H9 (cell line): ENCODE results near the gene KCNIP4. TPM values are rescaled to one million over a fixed set of nuclear protein-coding genes. Genes with fewer than 3 reads are reported as not detected.

Source experiments
- DNase-seq: peaks from one replicate; pipeline ENCODE4 v3.0.0-alpha.2; 2017
- H2AFZ ChIP-seq: one replicate; pipeline ENCODE4 v1.6.1; 2013; ENCODE audit warnings: mild to moderate bottlenecking, low read length, control low read depth, moderate library complexity
- H2AK5ac ChIP-seq: 2 replicates; pipeline ENCODE4 v1.6.1; 2013; ENCODE audit warnings: low read length, control low read depth, mixed read lengths; ENCODE audit not compliant: insufficient read length
- H2BK120ac ChIP-seq: one replicate; pipeline ENCODE4 v1.6.1; 2013; ENCODE audit warnings: low read depth, mild to moderate bottlenecking, low read length, control low read depth, inconsistent platforms; ENCODE audit not compliant: poor library complexity, severe bottlenecking
- H2BK12ac ChIP-seq: 2 replicates; pipeline ENCODE4 v1.6.1; 2013; ENCODE audit warnings: low read length, control low read depth, mixed read lengths, low read depth; ENCODE audit not compliant: insufficient read length
- H2BK15ac ChIP-seq: 2 replicates; pipeline ENCODE4 v1.6.1; 2013; ENCODE audit warnings: low read depth, low read length, control low read depth
- H2BK20ac ChIP-seq: one replicate; pipeline ENCODE4 v1.6.1; 2013; ENCODE audit warnings: low read depth, mild to moderate bottlenecking, low read length, control low read depth, inconsistent platforms; ENCODE audit not compliant: poor library complexity, severe bottlenecking
- H2BK5ac ChIP-seq: 2 replicates; pipeline ENCODE4 v1.6.1; 2013; ENCODE audit warnings: low read length, control low read depth, mixed read lengths; ENCODE audit not compliant: insufficient read length
- H3K14ac ChIP-seq: 2 replicates; pipeline ENCODE4 v1.6.1; 2013; ENCODE audit warnings: low read length, control low read depth; ENCODE audit not compliant: insufficient read depth
- H3K18ac ChIP-seq: 2 replicates; pipeline ENCODE4 v1.6.1; 2013; ENCODE audit warnings: low read depth, mild to moderate bottlenecking, mixed read lengths, low read length, control low read depth; ENCODE audit not compliant: insufficient read length
- H3K23ac ChIP-seq: 2 replicates; pipeline ENCODE4 v1.6.1; 2013; ENCODE audit warnings: low read length, control low read depth, mixed read lengths, low read depth; ENCODE audit not compliant: insufficient read length
- H3K23me2 ChIP-seq: 2 replicates; pipeline ENCODE4 v1.6.1; 2013; ENCODE audit warnings: low read depth, mild to moderate bottlenecking, mixed read lengths, low read length, control low read depth; ENCODE audit not compliant: insufficient read length, poor library complexity, severe bottlenecking
- H3K27ac ChIP-seq: 2 replicates; pipeline ENCODE4 v1.5.1; 2013; ENCODE audit warnings: low read length, control low read depth, mixed read lengths, low read depth; ENCODE audit not compliant: insufficient read length
- H3K27me3 ChIP-seq: 2 replicates; pipeline ENCODE4 v1.6.1; 2013; ENCODE audit warnings: low read length, control low read depth, inconsistent platforms; ENCODE audit not compliant: insufficient read depth
- H3K4ac ChIP-seq: 2 replicates; pipeline ENCODE4 v1.6.1; 2013; ENCODE audit warnings: low read depth, mild to moderate bottlenecking, control low read depth, inconsistent platforms, low read length, moderate library complexity
- H3K4me1 ChIP-seq: 2 replicates; pipeline ENCODE4 v1.6.1; 2013; ENCODE audit warnings: low read length, control low read depth, inconsistent platforms; ENCODE audit not compliant: insufficient read depth
- H3K4me2 ChIP-seq: 2 replicates; pipeline ENCODE4 v1.6.1; 2013; ENCODE audit warnings: low read length, control low read depth, mixed read lengths; ENCODE audit not compliant: insufficient read length, insufficient read depth
- H3K56ac ChIP-seq: 2 replicates; pipeline ENCODE4 v1.6.1; 2013; ENCODE audit warnings: low read depth, mild to moderate bottlenecking, mixed read lengths, low read length, control low read depth; ENCODE audit not compliant: insufficient read length
- H3K79me1 ChIP-seq: 2 replicates; pipeline ENCODE4 v1.6.1; 2013; ENCODE audit warnings: low read depth, mild to moderate bottlenecking, moderate library complexity, low read length, control low read depth, inconsistent platforms; ENCODE audit not compliant: insufficient read depth, poor library complexity, severe bottlenecking
- H3K79me2 ChIP-seq: 2 replicates; pipeline ENCODE4 v1.6.1; 2013; ENCODE audit warnings: low read length, control low read depth, inconsistent platforms; ENCODE audit not compliant: insufficient read depth
- H3K9ac ChIP-seq: 2 replicates; pipeline ENCODE4 v1.6.1; 2013; ENCODE audit warnings: low read length, control low read depth, mixed read lengths; ENCODE audit not compliant: insufficient read length; ENCODE audit errors: extremely low read depth
- H3K9me3 ChIP-seq: one replicate; pipeline ENCODE4 v1.6.1; 2013; ENCODE audit warnings: low read depth, low read length, inconsistent platforms; ENCODE audit not compliant: control insufficient read depth
- H3T11ph ChIP-seq: one replicate; pipeline ENCODE4 v1.6.1; 2013; ENCODE audit warnings: mild to moderate bottlenecking, low read length, control low read depth, inconsistent platforms
- H4K20me1 ChIP-seq: one replicate; pipeline ENCODE4 v1.6.1; 2013; ENCODE audit not compliant: control insufficient read depth, insufficient read length, insufficient read depth
- H4K5ac ChIP-seq: 2 replicates; pipeline ENCODE4 v1.6.1; 2013; ENCODE audit warnings: low read depth, mild to moderate bottlenecking, mixed read lengths, low read length, control low read depth; ENCODE audit not compliant: insufficient read length
- H4K8ac ChIP-seq: replicated peaks from 2 replicates; pipeline ENCODE4 v1.6.1; 2013; ENCODE audit warnings: low read length, control low read depth, mixed read lengths, low read depth; ENCODE audit not compliant: insufficient read length
- H4K91ac ChIP-seq: 2 replicates; pipeline ENCODE4 v1.6.1; 2013; ENCODE audit warnings: low read depth, mild to moderate bottlenecking, moderate library complexity, mixed read lengths, low read length, control low read depth; ENCODE audit not compliant: insufficient read length
- H3K27ac Mint-ChIP-seq, 3 experiments: 2 replicates in 2 of 3; 3 replicates in 1 of 3; pipeline ENCODE4 v1.8.0; 2020 to 2021; ENCODE audit warnings: mixed read lengths in 3 of 3, mild to moderate bottlenecking in 1 of 3, moderate library complexity in 1 of 3
- H3K27me3 Mint-ChIP-seq: 2 replicates; pipeline ENCODE4 v1.8.0; 2021; ENCODE audit warnings: low read depth, mild to moderate bottlenecking, moderate library complexity, mixed read lengths
- H3K36me3 Mint-ChIP-seq, 3 experiments: 2 replicates in 2 of 3; 3 replicates in 1 of 3; pipeline ENCODE4 v1.8.0; 2020 to 2021; ENCODE audit warnings: low read depth in 3 of 3, mixed read lengths in 3 of 3; ENCODE audit not compliant: insufficient read depth in 1 of 3
- H3K4me1 Mint-ChIP-seq, 2 experiments: 2 replicates each; pipeline ENCODE4 v1.8.0; 2020; ENCODE audit warnings: mixed read lengths in 2 of 2
- H3K4me3 Mint-ChIP-seq, 2 experiments: 2 replicates in 1 of 2; 3 replicates in 1 of 2; pipeline ENCODE4 v1.8.0; 2020 to 2021; ENCODE audit warnings: mild to moderate bottlenecking in 2 of 2, mixed read lengths in 2 of 2, moderate library complexity in 1 of 2
- H3K9me3 Mint-ChIP-seq, 2 experiments: 2 replicates in 1 of 2; 3 replicates in 1 of 2; pipeline ENCODE4 v1.8.0; 2020; ENCODE audit warnings: mild to moderate bottlenecking in 2 of 2, mixed read lengths in 2 of 2, moderate library complexity in 1 of 2
- WGBS: extraction: QIAGEN DNeasy Blood & Tissue Kit; methylation state at CpG from one replicate; pipeline ENCODE4 v1.1.7; 2013; ENCODE audit warnings: missing lambda C conversion rate, low lambda C conversion rate, mixed read lengths; ENCODE audit not compliant: insufficient read length; ENCODE audit errors: extremely low coverage; 5-methylcytosine and 5-hydroxymethylcytosine counted together
- total RNA-seq: library from RNA; stranded (reverse); gene quantifications from 2 replicates; pipeline ENCODE4 v1.2.1, GENCODE V29; 2021
- TF ChIP-seq, protein P1 (sequence below): fragments of 200-600 bp; sonication (generic); conservative IDR thresholded peaks from 3 replicates; pipeline ENCODE4 v1.8.0; 2021; ENCODE audit warnings: antibody characterized with exemption, mild to moderate bottlenecking

The KCNIP4 gene
- total RNA-seq, 1 experiment from 2014 or later, result not detected

GRCh38 chr4:20868108-20868507 lies 1080.5 kb downstream of the KCNIP4 start:
- Histone ChIP-seq H3K9ac (no peak overlapping the region), H3K18ac (no peak overlapping the region), H3K4me2 (no peak overlapping the region), H2BK5ac (no peak overlapping the region), H3K9me3 (no peaks in the 10 kb centered on the region), H3K27ac (no peak overlapping the region), H3K23me2 (no peaks in the 10 kb centered on the region), H2AK5ac (no peak overlapping the region), H2BK20ac (no peak overlapping the region), H2BK12ac (no peak overlapping the region), H4K8ac (no peak overlapping the region), H4K20me1 (no peaks in the 10 kb centered on the region), H3K14ac (no peak overlapping the region), H3K23ac (no peak overlapping the region), H2AFZ (no peak overlapping the region), H3K56ac (no peak overlapping the region), H4K91ac (no peak overlapping the region), H4K5ac (no peak overlapping the region), H3K79me2 (no peaks in the 10 kb centered on the region), H3K79me1 (no peaks in the 10 kb centered on the region), H2BK120ac (no peak overlapping the region), H3K4ac (no peak overlapping the region), H3T11ph (no peak overlapping the region), H3K4me1 (no peaks in the 10 kb centered on the region), H2BK15ac (no peak overlapping the region), H3K27me3 (no peaks in the 10 kb centered on the region)
- Mint-ChIP-seq H3K36me3 (no peaks in the 10 kb centered on the region), H3K27me3 (no peaks in the 10 kb centered on the region; the same call in 1 of the 2 replicates), H3K9me3 (no peaks in the 10 kb centered on the region), H3K27ac (no peak overlapping the region), H3K4me1 (peaks cover 3% of the 10 kb centered on the region in 2 experiments; a peak in 1 of 4 replicates), H3K4me3 (no peak overlapping the region)
- WGBS, result no CpG with 5 or more reads among the region's 1 CpG
- TF ChIP-seq, protein P1, sequence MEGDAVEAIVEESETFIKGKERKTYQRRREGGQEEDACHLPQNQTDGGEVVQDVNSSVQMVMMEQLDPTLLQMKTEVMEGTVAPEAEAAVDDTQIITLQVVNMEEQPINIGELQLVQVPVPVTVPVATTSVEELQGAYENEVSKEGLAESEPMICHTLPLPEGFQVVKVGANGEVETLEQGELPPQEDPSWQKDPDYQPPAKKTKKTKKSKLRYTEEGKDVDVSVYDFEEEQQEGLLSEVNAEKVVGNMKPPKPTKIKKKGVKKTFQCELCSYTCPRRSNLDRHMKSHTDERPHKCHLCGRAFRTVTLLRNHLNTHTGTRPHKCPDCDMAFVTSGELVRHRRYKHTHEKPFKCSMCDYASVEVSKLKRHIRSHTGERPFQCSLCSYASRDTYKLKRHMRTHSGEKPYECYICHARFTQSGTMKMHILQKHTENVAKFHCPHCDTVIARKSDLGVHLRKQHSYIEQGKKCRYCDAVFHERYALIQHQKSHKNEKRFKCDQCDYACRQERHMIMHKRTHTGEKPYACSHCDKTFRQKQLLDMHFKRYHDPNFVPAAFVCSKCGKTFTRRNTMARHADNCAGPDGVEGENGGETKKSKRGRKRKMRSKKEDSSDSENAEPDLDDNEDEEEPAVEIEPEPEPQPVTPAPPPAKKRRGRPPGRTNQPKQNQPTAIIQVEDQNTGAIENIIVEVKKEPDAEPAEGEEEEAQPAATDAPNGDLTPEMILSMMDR, result no peak
- no peak for DNase-seq
